ENCODE results near the gene EHD2. TPM values are rescaled to one million over a fixed set of nuclear protein-coding genes. Genes with fewer than 3 reads are reported as not detected.

The EHD2 gene
- total and polyA plus RNA-seq, 2 of the 13 experiments (the other 11 are each of a cell fraction or from before 2014, with no cell fraction given), result 0.09 to 0.28 TPM

DNA sequence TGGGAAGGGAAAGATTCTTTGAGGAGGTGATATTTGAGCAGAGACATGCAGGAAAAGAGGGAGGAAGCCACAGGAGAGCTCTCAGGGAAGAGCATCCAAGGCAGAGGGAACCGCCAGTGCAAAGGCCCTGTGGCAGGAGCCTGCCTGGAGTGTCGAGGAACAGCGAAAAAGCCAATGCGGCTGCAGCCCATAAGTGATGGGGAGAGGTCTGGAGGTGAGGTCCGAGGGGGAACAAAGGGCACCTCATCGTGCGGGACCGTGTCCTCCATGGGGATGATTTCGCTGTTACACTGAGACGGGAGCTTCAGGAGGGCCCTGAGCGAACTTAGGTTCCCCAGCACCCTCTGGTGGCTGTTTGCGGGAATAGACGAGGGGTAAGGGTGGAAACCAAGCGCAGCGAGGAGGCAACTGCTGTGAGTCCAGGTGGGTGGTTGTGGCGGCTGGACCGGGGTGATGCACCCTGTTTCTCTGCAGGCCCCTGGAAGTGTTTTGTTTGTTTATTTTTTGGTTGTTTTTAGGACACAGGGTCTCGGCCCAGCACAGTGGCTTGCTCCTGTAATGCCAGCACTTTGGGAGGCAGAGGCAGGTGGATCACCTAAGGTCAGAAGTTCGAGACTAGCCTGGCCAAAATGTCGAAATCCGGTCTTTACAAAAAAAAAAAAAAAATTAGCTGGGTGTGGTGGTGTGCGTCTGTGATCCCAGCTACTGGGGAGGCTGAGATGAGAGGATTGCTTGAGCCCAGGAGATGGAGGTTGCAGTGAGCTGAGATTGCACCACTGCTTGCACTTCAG lies 5.9 kb upstream of the EHD2 start (continued):
- no peak for TF ChIP-seq ELF3 (CRISPR knock-in tag; IDR thresholded peaks at IDR 0.05)
- peak; percentile 72 for TF ChIP-seq RAD21 (CRISPR knock-in tag; IDR thresholded peaks at IDR 0.05)

DNA sequence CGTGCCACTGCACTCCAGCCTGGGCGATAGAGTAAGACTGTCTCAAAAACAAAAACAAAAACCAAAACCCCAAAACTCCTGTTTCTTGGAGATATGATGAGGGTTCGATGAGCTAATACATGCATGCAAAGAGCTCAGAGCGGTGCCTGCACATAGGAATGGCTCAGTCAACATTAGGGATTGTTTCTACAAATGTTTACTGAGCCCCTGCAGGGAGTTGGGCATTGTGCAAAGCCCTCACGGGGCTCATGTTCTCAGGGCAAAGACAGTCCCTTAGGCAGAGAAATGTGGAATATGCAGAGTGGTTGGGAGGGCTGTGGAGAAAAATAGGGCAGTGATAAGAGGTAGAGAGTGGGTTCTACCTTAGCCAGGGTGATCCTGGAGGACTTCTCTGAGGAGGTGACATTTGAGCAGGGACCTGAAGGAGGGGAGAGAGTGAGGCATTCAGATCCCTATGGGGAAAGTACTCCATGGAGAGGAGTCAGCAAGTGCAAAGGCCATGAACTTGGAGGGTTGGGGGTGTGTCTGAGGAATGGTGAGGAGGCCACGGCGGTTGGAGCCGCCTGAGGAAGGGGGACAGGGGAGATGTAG lies 1.5 kb upstream of the EHD2 start:
- Histone ChIP-seq H3K9ac (ENCODE audit: insufficient read depth, low read depth, low read length) (no peak overlapping the region), H2AFZ (ENCODE audit: low read length) (no peak overlapping the region), H3K27me3 (ENCODE audit: control insufficient read depth in 1 of 2, insufficient read depth in 2 of 2, low read length in 2 of 2) (peaks cover 0 to 10% of the 10 kb centered on the region in 2 experiments; a peak in 4 of 5 replicates), H3K4me3 (replicated peaks in 1 of 3; ENCODE audit: insufficient read depth in 1 of 3, low read depth in 2 of 3, low read length in 3 of 3) (no peak overlapping the region), H3K36me3 (replicated peaks in 1 of 2; ENCODE audit: control insufficient read depth in 1 of 2, insufficient read depth in 2 of 2, low read length in 2 of 2) (no peaks in the 10 kb centered on the region), H3K4me1 (ENCODE audit: insufficient read depth, low read length) (peaks cover 25% of the 10 kb centered on the region), H3K79me2 (ENCODE audit: insufficient read depth, low read length) (no peaks in the 10 kb centered on the region), H3K4me2 (ENCODE audit: low read depth, low read length) (no peak overlapping the region), H3K27ac (ENCODE audit: extremely low read length, insufficient read depth, low read length) (no peak overlapping the region), H4K20me1 (ENCODE audit: insufficient read depth, low read length) (no peaks in the 10 kb centered on the region), H3K9me3 (ENCODE audit: low read length) (peaks cover 6% of the 10 kb centered on the region; the same call in 1 of the 2 replicates)
- in situ Hi-C loops (cut with HindIII; ENCODE audit: extremely low pct_ligation_motif_present, low pct_unique_long_range_greater_than_20kb) (no loop called here), intact Hi-C loops (cut with micrococcal nuclease; ENCODE audit: unreplicated experiment) (no loop called here)
- POLR2A ChIA-PET, result no interaction called here
- CTCF ChIA-PET (ENCODE audit: low intra/inter-chr PET ratio, low total read pairs), result interaction anchor here (2.8 kb wide), 1 partner anchor 32 kb away, joined by 25 read pairs; no protein-coding TSS in a partner anchor
- FAIRE-seq (no peak), ATAC-seq (0 out of 3 replicates have a peak, but pooled peaks have one; percentile 22), DNase-seq (ENCODE audit: low spot score) (peak; percentile 28)
- 5% methylated on average over 8 of the region's 8 CpGs for WGBS (ENCODE audit: low lambda C conversion rate)
- no TSS peak for BruUV-seq (replicated peaks)
- TF ChIP-seq GATAD2A (CRISPR knock-in tag; IDR thresholded peaks at IDR 0.05) (no peak), ZMAT3 (CRISPR knock-in tag; conservative IDR thresholded peaks at IDR 0.05) (no peak), NAIF1 (CRISPR knock-in tag; IDR thresholded peaks at IDR 0.05; ENCODE audit: borderline replicate concordance) (no peak), STAT5B (CRISPR knock-in tag; IDR thresholded peaks at IDR 0.05) (no peak), ZFP36 (IDR thresholded peaks at IDR 0.05; ENCODE audit: borderline replicate concordance, low read depth, low read length, partially characterized antibody) (peak; percentile 82), HES4 (CRISPR knock-in tag; IDR thresholded peaks at IDR 0.05; ENCODE audit: borderline replicate concordance) (no peak), FIP1L1 (IDR thresholded peaks at IDR 0.05; ENCODE audit: borderline replicate concordance, insufficient read depth, low read depth, low read length) (no peak), SP2 (CRISPR knock-in tag; IDR thresholded peaks at IDR 0.05) (no peak), GZF1 (CRISPR knock-in tag; IDR thresholded peaks at IDR 0.05) (no peak), ZNF24 (IDR thresholded peaks at IDR 0.05) (peak; percentile 89), ZNF749 (CRISPR knock-in tag; IDR thresholded peaks at IDR 0.05; ENCODE audit: borderline replicate concordance) (no peak), ZNF878 (CRISPR knock-in tag; IDR thresholded peaks at IDR 0.05) (no peak), ZSCAN9 (CRISPR knock-in tag; IDR thresholded peaks at IDR 0.05; ENCODE audit: borderline replicate concordance) (peak; percentile 100)
- TF ChIP-seq, protein P1, sequence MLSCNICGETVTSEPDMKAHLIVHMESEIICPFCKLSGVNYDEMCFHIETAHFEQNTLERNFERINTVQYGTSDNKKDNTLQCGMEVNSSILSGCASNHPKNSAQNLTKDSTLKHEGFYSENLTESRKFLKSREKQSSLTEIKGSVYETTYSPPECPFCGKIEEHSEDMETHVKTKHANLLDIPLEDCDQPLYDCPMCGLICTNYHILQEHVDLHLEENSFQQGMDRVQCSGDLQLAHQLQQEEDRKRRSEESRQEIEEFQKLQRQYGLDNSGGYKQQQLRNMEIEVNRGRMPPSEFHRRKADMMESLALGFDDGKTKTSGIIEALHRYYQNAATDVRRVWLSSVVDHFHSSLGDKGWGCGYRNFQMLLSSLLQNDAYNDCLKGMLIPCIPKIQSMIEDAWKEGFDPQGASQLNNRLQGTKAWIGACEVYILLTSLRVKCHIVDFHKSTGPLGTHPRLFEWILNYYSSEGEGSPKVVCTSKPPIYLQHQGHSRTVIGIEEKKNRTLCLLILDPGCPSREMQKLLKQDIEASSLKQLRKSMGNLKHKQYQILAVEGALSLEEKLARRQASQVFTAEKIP (CRISPR knock-in tag; IDR thresholded peaks at IDR 0.05; ENCODE audit: borderline replicate concordance), result no peak
- TF ChIP-seq, protein P2, sequence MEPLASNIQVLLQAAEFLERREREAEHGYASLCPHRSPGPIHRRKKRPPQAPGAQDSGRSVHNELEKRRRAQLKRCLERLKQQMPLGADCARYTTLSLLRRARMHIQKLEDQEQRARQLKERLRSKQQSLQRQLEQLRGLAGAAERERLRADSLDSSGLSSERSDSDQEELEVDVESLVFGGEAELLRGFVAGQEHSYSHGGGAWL (CRISPR knock-in tag; IDR thresholded peaks at IDR 0.05), result no peak
- TF ChIP-seq, protein P3, sequence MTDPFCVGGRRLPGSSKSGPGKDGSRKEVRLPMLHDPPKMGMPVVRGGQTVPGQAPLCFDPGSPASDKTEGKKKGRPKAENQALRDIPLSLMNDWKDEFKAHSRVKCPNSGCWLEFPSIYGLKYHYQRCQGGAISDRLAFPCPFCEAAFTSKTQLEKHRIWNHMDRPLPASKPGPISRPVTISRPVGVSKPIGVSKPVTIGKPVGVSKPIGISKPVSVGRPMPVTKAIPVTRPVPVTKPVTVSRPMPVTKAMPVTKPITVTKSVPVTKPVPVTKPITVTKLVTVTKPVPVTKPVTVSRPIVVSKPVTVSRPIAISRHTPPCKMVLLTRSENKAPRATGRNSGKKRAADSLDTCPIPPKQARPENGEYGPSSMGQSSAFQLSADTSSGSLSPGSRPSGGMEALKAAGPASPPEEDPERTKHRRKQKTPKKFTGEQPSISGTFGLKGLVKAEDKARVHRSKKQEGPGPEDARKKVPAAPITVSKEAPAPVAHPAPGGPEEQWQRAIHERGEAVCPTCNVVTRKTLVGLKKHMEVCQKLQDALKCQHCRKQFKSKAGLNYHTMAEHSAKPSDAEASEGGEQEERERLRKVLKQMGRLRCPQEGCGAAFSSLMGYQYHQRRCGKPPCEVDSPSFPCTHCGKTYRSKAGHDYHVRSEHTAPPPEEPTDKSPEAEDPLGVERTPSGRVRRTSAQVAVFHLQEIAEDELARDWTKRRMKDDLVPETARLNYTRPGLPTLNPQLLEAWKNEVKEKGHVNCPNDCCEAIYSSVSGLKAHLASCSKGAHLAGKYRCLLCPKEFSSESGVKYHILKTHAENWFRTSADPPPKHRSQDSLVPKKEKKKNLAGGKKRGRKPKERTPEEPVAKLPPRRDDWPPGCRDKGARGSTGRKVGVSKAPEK (CRISPR knock-in tag; IDR thresholded peaks at IDR 0.05; ENCODE audit: borderline replicate concordance), result no peak

Measured in HepG2 (cell line).